GM23248 (cell line): Measurements from ENCODE around the gene MGMT.

Experiments
- EZH2 ChIP-seq: fragments of 200-600 bp; sonication (generic); IDR thresholded peaks from 2 replicates; pipeline ENCODE4 v1.6.1; 2018; ENCODE audit warnings: antibody characterized with exemption, mild to moderate bottlenecking; ENCODE audit not compliant: insufficient read depth, poor library complexity, severe bottlenecking
- EZH2phosphoT487 ChIP-seq: fragments of 200-600 bp; sonication (generic); IDR thresholded peaks from 2 replicates; pipeline ENCODE4 v1.6.1; 2018; ENCODE audit warnings: antibody characterized with exemption, moderate library complexity, mild to moderate bottlenecking, low read depth; ENCODE audit not compliant: insufficient read depth

DNA sequence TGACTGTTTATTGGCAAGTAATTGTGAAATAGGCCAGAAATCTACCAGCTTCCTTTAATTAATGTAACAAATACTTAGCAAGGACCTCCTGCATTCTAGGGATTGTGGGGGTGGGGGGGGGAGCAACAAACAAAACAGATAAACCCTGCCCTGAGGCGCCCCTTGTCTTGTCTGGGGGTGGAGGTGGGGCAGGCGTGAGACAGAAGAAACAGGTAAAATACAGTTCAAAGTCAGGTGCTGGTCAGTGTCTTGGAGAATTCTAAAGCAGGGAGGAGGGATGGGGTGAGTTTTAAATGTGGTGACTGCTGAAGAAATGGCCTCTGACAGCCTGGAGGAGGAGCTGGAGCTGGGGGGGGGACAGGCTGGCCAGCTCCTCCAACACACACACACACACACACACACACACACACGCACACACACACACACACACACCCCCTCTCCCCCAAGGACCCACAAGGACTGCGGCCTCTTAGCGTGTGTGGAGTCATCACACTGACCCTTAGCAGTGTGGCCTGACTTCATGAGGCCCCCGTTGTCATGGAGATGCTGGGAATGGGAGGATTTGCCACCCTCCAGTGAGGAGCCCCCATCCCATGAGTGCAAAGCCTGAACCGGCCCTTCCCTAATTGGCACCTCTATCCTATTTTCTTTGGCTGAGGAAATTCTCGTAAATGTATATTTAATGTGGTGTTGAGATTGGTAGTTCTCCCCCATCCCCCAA, 190.4 kb downstream of the MGMT start:
- TF ChIP-seq EZH2 = no peak
- TF ChIP-seq EZH2phosphoT487 = no peak
